ENCODE measurements around the gene RPS6KA3.

Gene RPS6KA3

GRCh38 chrX:20266810-20267606 lies at the start of gene RPS6KA3:
Gene RPS6KA3 (minus strand): TSS chrX:20266909. CDS start chrX:20266632, 277 bp downstream.
- DNase-seq (ENCODE audit: low read depth): no peak

GRCh38 chrX:20315140-20315539 lies 48.4 kb upstream of the RPS6KA3 start:
- DNase-seq (ENCODE audit: low read depth): no peak

GRCh38 chrX:20313899-20314298 lies 47.2 kb upstream of the RPS6KA3 start:
- no peak for DNase-seq (ENCODE audit: low read depth)

- DNase-seq (ENCODE audit: low read depth): no peak
These were observed 45.3 kb upstream of the RPS6KA3 start for GRCh38 chrX:20312018-20312417.

GRCh38 chrX:20311505-20311904 lies 44.8 kb upstream of the RPS6KA3 start:
- DNase-seq (ENCODE audit: low read depth): no peak

- DNase-seq (ENCODE audit: low read depth): no peak
These were observed 43.1 kb upstream of the RPS6KA3 start for GRCh38 chrX:20309806-20310205.

GRCh38 chrX:20306668-20307067 lies 40.0 kb upstream of the RPS6KA3 start:
- DNase-seq (ENCODE audit: low read depth): no peak

GRCh38 chrX:20300822-20301221 lies 34.1 kb upstream of the RPS6KA3 start:
- DNase-seq (ENCODE audit: low read depth): no peak

GRCh38 chrX:20294957-20295356 lies 28.2 kb upstream of the RPS6KA3 start:
- DNase-seq (ENCODE audit: low read depth): no peak

- DNase-seq (ENCODE audit: low read depth): no peak
These were observed 27.6 kb upstream of the RPS6KA3 start for GRCh38 chrX:20294284-20294683.

- DNase-seq (ENCODE audit: low read depth): no peak
These were observed 18.8 kb upstream of the RPS6KA3 start for GRCh38 chrX:20285511-20285910.

- DNase-seq (ENCODE audit: low read depth): no peak
These were observed 18.3 kb upstream of the RPS6KA3 start for GRCh38 chrX:20284992-20285391.

- DNase-seq (ENCODE audit: low read depth): no peak
These were observed 17.7 kb upstream of the RPS6KA3 start for GRCh38 chrX:20284444-20284843.

GRCh38 chrX:20280938-20281337 lies 14.2 kb upstream of the RPS6KA3 start:
- DNase-seq (ENCODE audit: low read depth): no peak

GRCh38 chrX:20274121-20274520 lies 7.4 kb upstream of the RPS6KA3 start:
- DNase-seq (ENCODE audit: low read depth): no peak

- DNase-seq (ENCODE audit: low read depth): no peak
These were observed 5.0 kb upstream of the RPS6KA3 start for GRCh38 chrX:20271730-20272129.

GRCh38 chrX:20271186-20271585 lies 4.5 kb upstream of the RPS6KA3 start:
- no peak for DNase-seq (ENCODE audit: low read depth)

GRCh38 chrX:20270562-20270890 lies 3.8 kb upstream of the RPS6KA3 start:
- DNase-seq (ENCODE audit: low read depth): no peak

GRCh38 chrX:20269848-20270561 lies 3.3 kb upstream of the RPS6KA3 start:
- DNase-seq (ENCODE audit: low read depth): no peak

GRCh38 chrX:20267931-20268701 lies 1.4 kb upstream of the RPS6KA3 start:
- no peak for DNase-seq (ENCODE audit: low read depth)

- DNase-seq (ENCODE audit: low read depth): no peak
These were observed 860 bp upstream of the RPS6KA3 start for GRCh38 chrX:20267607-20267930.

GRCh38 chrX:20265726-20266681 lies 705 bp downstream of the RPS6KA3 start:
- DNase-seq (ENCODE audit: low read depth): no peak

Data from HS-27A (cell line).